Measurements from ENCODE around the gene CTAGE6.
"Not testable (repeated sequence)": the region's sequence is repeated elsewhere in the genome, so short reads cannot be mapped to it uniquely, and the experiment has no call there.

DNA sequence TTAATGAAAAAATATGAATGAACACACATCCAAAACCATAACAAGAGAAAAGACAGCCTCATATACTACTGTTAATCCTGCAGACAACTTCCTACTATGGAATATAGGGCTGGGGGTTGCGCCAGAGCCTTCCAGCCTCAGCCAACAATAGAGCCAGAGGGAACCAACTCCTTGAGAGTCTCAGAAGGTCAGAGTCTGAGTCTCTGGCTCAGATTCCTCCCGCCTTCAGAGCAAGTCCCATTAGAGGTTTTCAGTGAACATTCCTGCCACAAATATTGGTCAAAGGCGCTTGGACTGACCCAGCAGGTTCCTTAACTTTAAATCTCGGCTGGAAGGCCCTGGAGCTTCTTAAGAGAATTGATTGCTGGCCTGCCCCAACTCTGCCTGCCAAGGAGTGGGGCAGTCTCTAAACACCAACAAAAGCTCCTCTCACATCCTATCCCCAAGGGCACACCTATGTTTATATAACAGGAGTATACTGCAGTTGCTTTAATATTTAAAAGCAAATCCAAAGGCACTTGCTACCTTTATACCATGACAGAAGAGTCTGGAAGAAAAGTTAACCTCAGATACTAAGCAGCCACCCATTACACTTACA is 45.7 kb downstream of the CTAGE6 start:
- TF ChIP-seq ZNF331 (CRISPR knock-in tag; IDR thresholded peaks at IDR 0.05; ENCODE audit: low read depth); NANOG (IDR thresholded peaks at IDR 0.05; ENCODE audit: borderline replicate concordance); POLR2AphosphoS5 (IDR thresholded peaks at IDR 0.05; ENCODE audit: low read depth); JUNB (IDR thresholded peaks at IDR 0.05; ENCODE audit: unreplicated experiment); EZH2 (IDR thresholded peaks at IDR 0.05; ENCODE audit: low read depth, unreplicated experiment): not testable (repeated sequence)
- TF ChIP-seq, protein P1, sequence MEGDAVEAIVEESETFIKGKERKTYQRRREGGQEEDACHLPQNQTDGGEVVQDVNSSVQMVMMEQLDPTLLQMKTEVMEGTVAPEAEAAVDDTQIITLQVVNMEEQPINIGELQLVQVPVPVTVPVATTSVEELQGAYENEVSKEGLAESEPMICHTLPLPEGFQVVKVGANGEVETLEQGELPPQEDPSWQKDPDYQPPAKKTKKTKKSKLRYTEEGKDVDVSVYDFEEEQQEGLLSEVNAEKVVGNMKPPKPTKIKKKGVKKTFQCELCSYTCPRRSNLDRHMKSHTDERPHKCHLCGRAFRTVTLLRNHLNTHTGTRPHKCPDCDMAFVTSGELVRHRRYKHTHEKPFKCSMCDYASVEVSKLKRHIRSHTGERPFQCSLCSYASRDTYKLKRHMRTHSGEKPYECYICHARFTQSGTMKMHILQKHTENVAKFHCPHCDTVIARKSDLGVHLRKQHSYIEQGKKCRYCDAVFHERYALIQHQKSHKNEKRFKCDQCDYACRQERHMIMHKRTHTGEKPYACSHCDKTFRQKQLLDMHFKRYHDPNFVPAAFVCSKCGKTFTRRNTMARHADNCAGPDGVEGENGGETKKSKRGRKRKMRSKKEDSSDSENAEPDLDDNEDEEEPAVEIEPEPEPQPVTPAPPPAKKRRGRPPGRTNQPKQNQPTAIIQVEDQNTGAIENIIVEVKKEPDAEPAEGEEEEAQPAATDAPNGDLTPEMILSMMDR (conservative IDR thresholded peaks at IDR 0.05; ENCODE audit: low read depth in 2 of 2): not testable (repeated sequence)
